ENCODE results near the gene KLHL1.

Gene KLHL1

GRCh38 chr13:69948016-69948415, 160.2 kb downstream of the KLHL1 start:
- no peak for DNase-seq (ENCODE audit: extremely low read depth, low read depth)
- no peak for TF ChIP-seq CTCF (IDR thresholded peaks at IDR 0.05; ENCODE audit: low read depth, low read length, missing control alignments)
- no peak overlapping the region for H3K4me3 ChIP-seq (replicated peaks; ENCODE audit: low read depth, low read length)

- no peak for TF ChIP-seq CTCF (IDR thresholded peaks at IDR 0.05; ENCODE audit: low read depth, low read length, missing control alignments)
- DNase-seq (ENCODE audit: extremely low read depth, low read depth), result no peak
- H3K4me3 ChIP-seq (replicated peaks; ENCODE audit: low read depth, low read length), result no peak overlapping the region
These were observed 160.7 kb downstream of the KLHL1 start for GRCh38 chr13:69947582-69947981.

GRCh38 chr13:69946511-69946910, 161.7 kb downstream of the KLHL1 start:
- TF ChIP-seq CTCF (IDR thresholded peaks at IDR 0.05; ENCODE audit: low read depth, low read length, missing control alignments), result no peak
- no peak overlapping the region for H3K4me3 ChIP-seq (replicated peaks; ENCODE audit: low read depth, low read length)
- no peak for DNase-seq (ENCODE audit: extremely low read depth, low read depth)

- H3K4me3 ChIP-seq (replicated peaks; ENCODE audit: low read depth, low read length), result no peak overlapping the region
- no peak for TF ChIP-seq CTCF (IDR thresholded peaks at IDR 0.05; ENCODE audit: low read depth, low read length, missing control alignments)
- no peak for DNase-seq (ENCODE audit: extremely low read depth, low read depth)
These were observed 173.2 kb downstream of the KLHL1 start for GRCh38 chr13:69935043-69935442.

- H3K4me3 ChIP-seq (replicated peaks; ENCODE audit: low read depth, low read length), result no peak overlapping the region
- no peak for DNase-seq (ENCODE audit: extremely low read depth, low read depth)
- TF ChIP-seq CTCF (IDR thresholded peaks at IDR 0.05; ENCODE audit: low read depth, low read length, missing control alignments), result no peak
These were observed 180.0 kb downstream of the KLHL1 start for GRCh38 chr13:69928262-69928661.

- no peak overlapping the region for H3K4me3 ChIP-seq (replicated peaks; ENCODE audit: low read depth, low read length)
- no peak for DNase-seq (ENCODE audit: extremely low read depth, low read depth)
- no peak for TF ChIP-seq CTCF (IDR thresholded peaks at IDR 0.05; ENCODE audit: low read depth, low read length, missing control alignments)
These were observed 187.1 kb downstream of the KLHL1 start for GRCh38 chr13:69921156-69921555.

GRCh38 chr13:69912630-69913029, 195.6 kb downstream of the KLHL1 start:
- no peak overlapping the region for H3K4me3 ChIP-seq (replicated peaks; ENCODE audit: low read depth, low read length)
- no peak for TF ChIP-seq CTCF (IDR thresholded peaks at IDR 0.05; ENCODE audit: low read depth, low read length, missing control alignments)
- DNase-seq (ENCODE audit: extremely low read depth, low read depth), result no peak

Measured in HFF-Myc (cell line).